ENCODE data around the gene DUXA.
A peak's percentile ranks its signal among the peaks of the same experiment; 100 is the strongest.
"Not testable (repeated sequence)": the region's sequence is repeated elsewhere in the genome, so short reads cannot be mapped to it uniquely, and the experiment has no call there.

Gene DUXA

DNA sequence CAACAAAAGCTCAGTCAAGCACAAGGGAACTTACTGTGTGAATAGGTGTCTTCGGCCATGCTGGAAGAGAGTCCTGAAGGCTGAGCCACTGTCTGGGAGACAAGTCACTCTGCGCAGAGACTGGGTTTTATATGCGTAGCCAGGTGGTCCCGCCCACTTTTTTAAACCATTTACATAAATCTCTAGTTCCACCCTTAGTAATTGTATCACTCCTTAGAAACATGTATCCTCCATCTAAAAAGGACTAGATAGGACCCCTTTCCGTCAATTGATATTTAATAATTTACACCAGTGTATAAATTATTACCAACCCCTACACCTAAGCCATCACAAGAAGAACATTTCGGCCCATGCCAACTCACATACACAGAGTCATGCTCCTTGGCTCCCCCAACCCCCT, at the start of gene DUXA:
Gene DUXA (minus strand): TSS at position 101 of the 400 bp plus-strand sequence. CDS start 42 bp downstream, at position 59.
- no peak for DNase-seq

GRCh38 chr19:57212109-57212508, 44.8 kb upstream of the DUXA start:
- DNase-seq = no peak

- no peak for DNase-seq
These were observed 43.1 kb upstream of the DUXA start for GRCh38 chr19:57210381-57210780.

GRCh38 chr19:57202160-57202559, 34.9 kb upstream of the DUXA start:
- DNase-seq = no peak

- not testable (repeated sequence) for DNase-seq
These were observed 30.6 kb upstream of the DUXA start for GRCh38 chr19:57197874-57198273.

- DNase-seq = no peak
These were observed 25.7 kb upstream of the DUXA start for GRCh38 chr19:57192993-57193392.

- DNase-seq = no peak
These were observed 24.8 kb upstream of the DUXA start for GRCh38 chr19:57192077-57192420.

DNA sequence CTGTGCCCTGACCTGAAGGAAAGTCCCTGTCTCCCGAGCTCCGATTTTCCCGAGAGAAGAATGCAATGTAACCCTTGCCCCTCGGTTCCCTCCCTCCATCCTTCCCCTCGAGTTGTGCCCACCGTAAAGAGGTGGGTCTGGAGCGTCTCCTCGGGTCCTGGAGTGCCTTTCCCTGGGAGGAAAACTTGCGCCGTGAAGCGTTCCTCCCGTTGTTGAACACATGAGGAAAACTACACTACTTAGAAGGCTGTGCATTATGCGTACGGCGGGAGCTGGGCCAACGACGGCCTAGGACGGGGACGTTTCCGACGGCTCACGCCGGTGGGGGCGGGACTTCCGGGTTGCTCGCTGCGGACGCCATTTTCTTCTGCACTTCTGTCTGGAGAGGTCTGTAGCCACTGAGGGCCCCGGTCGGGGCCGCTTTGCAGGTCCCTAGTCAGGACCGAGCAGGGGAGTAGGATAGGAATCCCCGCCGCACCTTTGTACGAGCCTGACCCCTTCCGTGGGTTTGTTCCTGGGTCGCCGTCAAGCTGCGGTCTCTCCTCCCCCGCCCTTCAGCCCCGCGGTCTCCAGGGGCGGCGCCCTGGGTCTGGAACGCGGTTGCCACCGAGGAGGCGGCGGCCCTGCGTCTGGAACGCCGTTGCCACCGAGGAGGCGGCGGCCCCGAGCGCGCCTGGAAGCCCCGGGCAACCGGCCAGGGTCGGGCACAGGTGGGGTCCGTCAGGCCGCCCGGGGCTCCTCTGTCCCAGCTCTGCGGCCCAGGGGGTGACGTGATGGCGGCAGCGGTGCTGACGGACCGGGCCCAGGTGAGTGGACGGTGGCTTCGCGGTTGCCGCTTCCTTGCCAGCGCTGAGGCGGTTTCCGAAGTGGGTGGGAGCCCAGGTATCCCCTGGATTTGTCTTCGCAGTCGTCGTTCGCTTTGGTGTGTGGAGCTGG, 24.1 kb upstream of the DUXA start, which contains the start of gene ZNF264:
Gene ZNF264 (plus strand): TSS at position 360 of the 936 bp plus-strand sequence. CDS start 414 bp downstream, at position 774.
- DNase-seq = peak; percentile 93

DNA sequence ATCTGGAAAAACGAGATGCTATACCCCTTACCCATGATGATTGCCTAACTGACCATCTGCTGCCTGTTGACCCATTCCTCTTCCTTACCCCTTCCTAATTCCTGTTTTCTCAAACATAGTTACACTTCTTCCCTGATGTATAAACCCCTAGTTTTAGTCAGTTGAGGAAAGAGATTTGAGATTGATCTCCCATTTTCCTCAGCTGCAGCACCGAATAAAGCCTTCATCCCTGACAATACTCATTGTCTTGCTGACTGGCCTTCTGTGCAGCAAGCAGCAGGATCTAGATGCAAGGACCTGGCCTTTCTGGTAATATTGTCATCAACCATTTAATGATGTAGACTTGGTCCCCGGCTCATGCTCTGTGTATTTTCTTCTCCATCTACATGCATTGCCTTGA, 23.0 kb upstream of the DUXA start:
- DNase-seq = no peak

DNA sequence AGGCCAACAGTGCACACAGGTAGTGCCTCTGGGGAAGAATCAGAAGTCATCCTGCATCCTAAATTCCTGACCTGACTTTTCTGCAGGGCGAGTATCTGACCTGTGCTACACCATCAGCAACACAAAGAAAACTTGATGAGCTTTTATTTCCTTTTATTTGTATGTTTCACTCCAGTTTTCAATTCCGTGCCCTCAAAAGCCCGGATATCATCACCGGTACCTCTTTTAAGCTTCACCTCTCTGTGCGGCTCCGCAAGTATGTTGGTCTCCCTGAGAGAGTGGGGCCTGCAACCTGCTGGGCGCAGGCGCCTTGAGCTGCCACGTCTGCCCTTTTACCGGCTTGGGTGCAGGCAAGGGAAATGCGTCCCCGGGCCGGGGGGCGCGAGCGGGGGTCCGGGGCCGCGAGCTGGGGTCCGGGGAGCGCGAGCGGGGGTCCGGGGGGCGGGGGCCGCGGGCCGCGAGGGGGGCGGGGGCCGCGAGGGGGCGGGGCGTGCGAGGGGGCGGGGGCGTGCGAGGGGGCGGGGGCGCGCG, 4.3 kb upstream of the DUXA start:
- DNase-seq = peak; percentile 23

- no peak for DNase-seq
These were observed 1.4 kb downstream of the DUXA start for GRCh38 chr19:57165846-57166245.

- DNase-seq = no peak
These were observed 5.2 kb downstream of the DUXA start for GRCh38 chr19:57161985-57162539.

GRCh38 chr19:57152921-57153320, 14.4 kb downstream of the DUXA start:
- no peak for DNase-seq

- DNase-seq = no peak
These were observed 25.6 kb downstream of the DUXA start for GRCh38 chr19:57141699-57142098.

DNA sequence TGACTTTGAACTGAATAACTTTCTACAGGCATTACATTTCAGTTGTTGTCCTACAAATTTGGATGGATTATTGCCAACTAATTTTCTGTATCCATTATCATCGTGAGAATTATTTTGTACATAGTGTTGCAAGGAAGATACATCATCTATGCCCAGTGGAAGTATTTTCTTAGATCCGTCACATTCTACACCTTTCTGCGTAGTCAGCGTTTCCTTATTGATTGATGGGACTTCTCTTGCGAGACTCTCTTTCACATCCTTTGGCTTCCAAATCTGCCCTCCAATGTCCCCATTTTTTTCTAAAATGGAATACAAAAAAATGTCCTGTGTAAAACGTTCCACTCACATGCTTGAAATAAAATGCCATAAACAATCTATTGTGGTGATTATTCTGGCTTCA, 31.5 kb downstream of the DUXA start:
- DNase-seq = no peak

GRCh38 chr19:57127403-57127802, 39.9 kb downstream of the DUXA start:
- DNase-seq = not testable (repeated sequence)

- DNase-seq = no peak
These were observed 43.4 kb downstream of the DUXA start for GRCh38 chr19:57123882-57124281.

GRCh38 chr19:57118848-57119247, 48.4 kb downstream of the DUXA start:
- DNase-seq = no peak

DNA sequence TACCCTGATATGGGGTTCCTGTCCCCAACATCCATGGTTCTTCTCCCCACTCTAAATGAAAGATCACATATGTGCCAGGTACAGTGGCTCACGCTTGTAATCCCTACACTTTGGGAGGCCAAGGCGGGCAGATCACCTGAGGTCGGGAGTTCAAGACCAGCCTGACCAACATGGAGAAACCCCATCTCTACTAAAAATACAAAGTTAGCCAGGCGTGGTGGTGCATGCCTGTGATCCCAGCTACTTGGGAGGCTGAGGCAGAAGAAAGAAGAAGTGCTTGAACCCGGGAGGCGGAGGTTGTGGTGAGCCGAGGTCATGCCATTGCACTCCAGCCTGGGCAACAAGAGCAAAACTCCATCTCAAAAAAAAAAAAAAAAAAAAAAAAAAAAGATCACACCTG, 53.8 kb downstream of the DUXA start:
- not testable (repeated sequence) for DNase-seq

- DNase-seq = no peak
These were observed 56.0 kb downstream of the DUXA start for GRCh38 chr19:57111329-57111644.

DNA sequence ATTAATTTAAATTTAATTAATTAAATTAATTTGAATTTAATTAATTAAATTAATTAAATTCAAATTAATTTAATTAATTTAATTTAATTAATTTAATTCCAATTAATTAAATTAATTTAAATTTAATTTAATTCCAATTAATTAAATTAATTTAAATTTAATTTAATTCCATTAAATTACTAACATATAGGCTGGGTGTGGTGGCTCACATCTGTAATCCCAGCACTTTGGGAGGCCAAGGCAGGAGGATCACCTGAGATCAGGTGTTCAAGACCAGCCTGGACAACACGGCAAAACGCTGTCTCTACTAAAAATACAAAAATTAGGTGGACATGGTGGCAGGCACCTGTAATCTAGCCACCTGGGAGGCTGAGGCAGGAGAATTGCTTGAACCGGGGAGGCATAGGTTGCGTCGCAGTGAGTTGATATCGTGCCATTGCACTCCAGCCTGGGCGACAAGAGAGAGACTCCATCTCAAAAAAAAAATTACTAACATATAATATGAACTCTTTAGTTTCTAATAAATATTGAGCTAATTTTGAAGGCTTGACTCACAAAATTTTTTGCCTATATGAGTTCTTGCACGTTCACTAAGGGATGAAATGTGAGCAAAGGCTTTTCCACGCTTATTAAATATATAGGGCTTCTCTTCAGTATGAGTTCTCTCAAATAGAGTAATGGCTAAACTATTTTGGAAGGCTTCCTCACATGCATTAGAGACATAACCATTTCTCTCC, 56.5 kb downstream of the DUXA start:
- no peak for DNase-seq

DNA sequence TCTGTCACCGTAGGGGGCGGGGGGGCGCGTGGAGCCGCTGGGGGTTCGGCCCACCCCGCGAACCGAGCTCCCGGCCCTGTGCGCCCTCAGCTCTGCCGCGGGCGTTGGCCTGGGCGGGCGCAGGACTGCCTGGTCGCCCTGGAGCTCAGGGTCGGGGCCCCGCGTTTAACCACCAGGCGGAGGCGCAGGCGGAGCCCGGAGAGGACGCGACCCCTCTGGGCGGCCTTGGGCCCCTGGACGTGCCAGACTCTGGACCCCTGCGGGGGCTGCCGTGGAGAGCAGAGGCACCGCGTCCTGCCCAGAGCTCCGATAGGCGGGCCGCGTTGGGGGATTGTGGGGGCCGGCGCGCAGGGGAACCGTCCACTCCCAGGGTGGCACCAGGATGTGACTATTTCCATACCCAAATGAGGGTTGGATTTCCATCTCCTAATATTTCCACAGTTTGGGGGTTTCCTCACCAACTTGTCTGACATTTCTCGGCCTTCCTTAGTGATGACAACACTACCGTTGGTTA, 60.5 kb downstream of the DUXA start:
- no peak for DNase-seq

DNA sequence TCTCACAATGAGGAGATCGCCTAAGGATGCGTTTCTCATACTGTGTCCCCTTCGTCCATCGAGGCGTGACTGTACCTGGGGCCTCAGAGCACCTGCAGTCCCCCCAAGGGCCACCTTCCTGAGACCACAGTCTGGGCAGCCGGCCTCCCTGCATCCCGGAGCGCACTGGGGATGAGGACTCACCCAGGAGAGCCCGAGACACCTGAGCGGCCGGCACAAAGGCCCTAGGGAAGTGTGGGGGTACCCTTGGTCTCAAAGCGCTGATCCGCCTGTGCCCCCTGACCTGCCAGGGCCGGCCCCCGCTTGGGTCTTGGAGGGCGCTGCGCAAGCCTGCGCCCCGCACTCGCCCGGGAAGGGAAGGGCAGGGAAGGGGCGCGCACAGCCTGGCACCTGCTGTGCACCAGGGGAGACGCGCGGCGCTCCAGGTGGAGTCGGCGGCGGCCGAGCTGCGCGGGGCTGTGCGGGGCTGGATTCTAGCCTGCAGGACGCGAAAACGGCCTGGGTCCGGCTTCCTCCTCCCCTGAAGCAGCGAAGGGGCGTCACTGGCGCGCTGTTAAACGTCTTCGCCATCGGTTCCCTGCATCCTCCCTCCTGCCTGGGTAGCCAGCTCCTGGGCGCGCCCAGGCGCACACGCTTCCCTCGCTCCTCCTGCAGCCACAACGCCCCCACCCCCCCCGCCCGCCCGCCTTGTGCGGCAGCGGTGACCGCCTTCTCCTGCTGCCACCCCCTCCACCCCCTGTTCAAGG, 61.1 kb downstream of the DUXA start:
- no peak for DNase-seq

Data from stimulated activated CD4-positive, alpha-beta T cell treated with anti-CD3 and anti-CD28 coated beads, Interleukin-15, amount 100 ng/mL, for 24 hours (primary cell).